Uterus (tissue), 4 donors: ENCODE data around the gene KLHL3. TPM values are rescaled to one million over a fixed set of nuclear protein-coding genes. Genes with fewer than 3 reads are reported as not detected.

Experiments
- DNase-seq, 2 donors: peaks; one replicate each; pipeline ENCODE4 v3.0.0-alpha.2; 2019 to 2020
- H3K27ac ChIP-seq, 2 donors: fragments of 200-600 bp; sonication (generic); 1 replicate in 1 of 2; 2 replicates in 1 of 2; pipeline ENCODE4 v1.5.1; 2016 to 2018
- H3K27me3 ChIP-seq, 2 donors: fragments of 200-600 bp; sonication (generic); one replicate each; pipeline ENCODE4 v1.5.1; 2018 to 2019; ENCODE audit warnings: control low read depth in 1 of 2
- H3K36me3 ChIP-seq, 2 donors: fragments of 200-600 bp; sonication (generic); one replicate each; pipeline ENCODE4 v1.5.1; 2019; ENCODE audit warnings: control low read depth in 1 of 2
- H3K4me1 ChIP-seq, 2 donors: fragments of 200-600 bp; sonication (generic); one replicate each; pipeline ENCODE4 v1.5.1; 2018 to 2019; ENCODE audit warnings: control low read depth in 1 of 2
- H3K4me3 ChIP-seq, 2 donors: fragments of 200-600 bp; sonication (generic); 1 replicate in 1 of 2; 2 replicates in 1 of 2; pipeline ENCODE4 v1.5.1; 2018 to 2019; ENCODE audit warnings: mild to moderate bottlenecking in 1 of 2
- H3K9me3 ChIP-seq, 2 donors: fragments of 200-600 bp; sonication (generic); one replicate each; pipeline ENCODE4 v1.5.1; 2019; ENCODE audit warnings: control low read depth in 1 of 2
- POLR2A ChIP-seq, 2 donors: fragments of 450-650 bp; IDR thresholded peaks; one replicate each; pipeline ENCODE4 v1.6.1; 2016; ENCODE audit warnings: antibody characterized with exemption in 2 of 2, mild to moderate bottlenecking in 1 of 2, moderate library complexity in 1 of 2
- intact Hi-C: fragments of 100-400 bp; cut with DNase I; formaldehyde crosslinking; loops from one replicate; pipeline ENCODE4 v1.15.1; 2023; ENCODE audit warnings: low total_unique reads
- total RNA-seq, 4 donors: library from RNA; depleted of rRNA in 3 of 4; stranded (reverse); fragments of >200 nt in 3 of 4; gene quantifications; one replicate each; pipeline versions ENCODE4 v1.1.0 to v1.2.4, GENCODE V29; 2014 to 2023
- TF ChIP-seq, protein P1 (sequence below), 4 experiments: fragments of 200-600 bp in 2 of 4; fragments of 450-650 bp in 2 of 4; sonication (generic) in 2 of 4; IDR thresholded peaks; one replicate each; pipeline ENCODE4 v1.5.1; 2016 to 2019; ENCODE audit warnings: antibody characterized with exemption in 4 of 4, mild to moderate bottlenecking in 2 of 4, moderate library complexity in 1 of 4
- donor health status: DM: yes; HTN: yes; CAD: no.

The KLHL3 gene
- total RNA-seq, 4 donors from 2014 or later, result 3.1 to 21.8 (median 8.9) TPM

- Histone ChIP-seq H3K27ac (no peak overlapping the region), H3K27me3 (no peaks in the 10 kb centered on the region), H3K4me3 (no peak overlapping the region), H3K36me3 (no peaks in the 10 kb centered on the region), H3K9me3 (no peaks in the 10 kb centered on the region), H3K4me1 (no peaks in the 10 kb centered on the region)
- intact Hi-C loops, result no loop called here
- no peak for TF ChIP-seq POLR2A (IDR thresholded peaks at IDR 0.05)
- TF ChIP-seq, protein P1, sequence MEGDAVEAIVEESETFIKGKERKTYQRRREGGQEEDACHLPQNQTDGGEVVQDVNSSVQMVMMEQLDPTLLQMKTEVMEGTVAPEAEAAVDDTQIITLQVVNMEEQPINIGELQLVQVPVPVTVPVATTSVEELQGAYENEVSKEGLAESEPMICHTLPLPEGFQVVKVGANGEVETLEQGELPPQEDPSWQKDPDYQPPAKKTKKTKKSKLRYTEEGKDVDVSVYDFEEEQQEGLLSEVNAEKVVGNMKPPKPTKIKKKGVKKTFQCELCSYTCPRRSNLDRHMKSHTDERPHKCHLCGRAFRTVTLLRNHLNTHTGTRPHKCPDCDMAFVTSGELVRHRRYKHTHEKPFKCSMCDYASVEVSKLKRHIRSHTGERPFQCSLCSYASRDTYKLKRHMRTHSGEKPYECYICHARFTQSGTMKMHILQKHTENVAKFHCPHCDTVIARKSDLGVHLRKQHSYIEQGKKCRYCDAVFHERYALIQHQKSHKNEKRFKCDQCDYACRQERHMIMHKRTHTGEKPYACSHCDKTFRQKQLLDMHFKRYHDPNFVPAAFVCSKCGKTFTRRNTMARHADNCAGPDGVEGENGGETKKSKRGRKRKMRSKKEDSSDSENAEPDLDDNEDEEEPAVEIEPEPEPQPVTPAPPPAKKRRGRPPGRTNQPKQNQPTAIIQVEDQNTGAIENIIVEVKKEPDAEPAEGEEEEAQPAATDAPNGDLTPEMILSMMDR (IDR thresholded peaks at IDR 0.05), result no peak
- DNase-seq, result no peak
Measured at GRCh38 chr5:137669811-137670210, 66.1 kb downstream of the KLHL3 start.

DNA sequence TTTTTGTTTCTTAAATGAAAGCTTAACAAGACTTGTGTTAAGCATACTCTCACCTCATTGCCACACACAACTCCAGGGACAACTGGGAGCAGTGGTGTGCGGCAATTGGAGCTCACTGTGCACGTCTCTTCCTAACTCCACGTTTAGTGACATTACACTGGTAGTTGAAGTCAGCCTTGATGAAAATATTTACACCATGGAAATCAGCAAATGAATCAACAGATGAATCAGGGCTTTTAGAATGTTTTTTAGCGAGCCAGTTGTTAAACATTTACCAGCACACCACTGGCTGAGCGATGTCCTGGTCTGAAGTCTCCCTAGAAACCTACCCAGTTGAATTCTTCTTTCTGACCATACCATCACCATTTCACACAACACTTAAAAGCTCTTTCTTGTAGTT is 67.3 kb downstream of the KLHL3 start:
- H3K27ac ChIP-seq, result no peak overlapping the region
- no peak for DNase-seq
- H3K36me3 ChIP-seq, result no peaks in the 10 kb centered on the region
- intact Hi-C loops, result no loop called here
- H3K4me1 ChIP-seq, result no peaks in the 10 kb centered on the region
- no peaks in the 10 kb centered on the region for H3K27me3 ChIP-seq
- TF ChIP-seq, protein P1 (IDR thresholded peaks at IDR 0.05), result no peak
- no peak for TF ChIP-seq POLR2A (IDR thresholded peaks at IDR 0.05)
- no peak overlapping the region for H3K4me3 ChIP-seq
- H3K9me3 ChIP-seq, result no peaks in the 10 kb centered on the region

DNA sequence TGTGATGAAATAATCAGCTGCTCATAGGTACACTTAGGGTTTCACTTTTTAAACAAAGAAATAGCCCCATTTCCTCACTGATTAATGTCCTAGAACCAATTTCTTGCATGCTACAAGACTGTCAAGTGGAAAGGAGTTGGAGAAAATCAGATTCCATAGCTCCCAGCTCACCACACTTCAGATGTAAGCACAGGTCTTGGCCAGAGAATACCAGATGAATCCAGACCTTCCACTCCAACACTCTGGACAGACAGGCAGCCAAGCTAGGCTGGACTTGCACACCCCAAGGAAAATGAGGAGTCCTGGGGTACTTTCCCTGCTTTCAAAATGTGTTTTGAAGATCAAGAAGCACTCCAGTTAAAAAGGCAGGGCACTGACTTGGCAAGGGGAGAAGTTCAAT is 68.5 kb downstream of the KLHL3 start:
- no peak for DNase-seq
- H3K27ac ChIP-seq, result peak overlapping the region in 1 of 2 donors; percentile 4

DNA sequence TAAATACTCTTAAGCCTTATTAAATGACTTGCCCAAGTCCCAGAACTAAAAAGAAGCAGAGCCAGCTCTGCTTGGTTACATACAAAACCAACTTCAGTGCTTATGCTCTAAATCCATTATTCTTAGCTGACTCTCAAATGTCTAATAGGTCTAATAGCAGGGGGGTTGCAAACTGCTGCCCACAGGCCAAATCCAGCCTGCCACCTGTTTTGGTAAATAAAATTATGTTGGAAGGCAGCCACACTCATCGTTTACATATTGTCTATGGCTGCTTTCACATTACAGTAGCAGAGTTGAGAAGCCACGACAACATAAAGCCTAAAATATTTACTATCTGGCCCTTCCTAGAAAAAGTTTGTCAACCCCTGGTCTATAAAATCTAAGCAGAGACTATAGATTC is 69.0 kb downstream of the KLHL3 start:
- intact Hi-C loops, result no loop called here
- H3K27ac ChIP-seq, result peak overlapping the region in 1 of 2 donors; percentile 4
- H3K36me3 ChIP-seq, result no peaks in the 10 kb centered on the region
- TF ChIP-seq, protein P1 (IDR thresholded peaks at IDR 0.05), result no peak
- no peak for TF ChIP-seq POLR2A (IDR thresholded peaks at IDR 0.05)
- H3K4me1 ChIP-seq, result no peaks in the 10 kb centered on the region
- no peaks in the 10 kb centered on the region for H3K27me3 ChIP-seq
- DNase-seq, result no peak
- no peak overlapping the region for H3K4me3 ChIP-seq
- no peaks in the 10 kb centered on the region for H3K9me3 ChIP-seq

More for the DNA sequence above, 68.5 kb downstream of the KLHL3 start:
- Histone ChIP-seq H3K36me3 (no peaks in the 10 kb centered on the region), H3K4me1 (no peaks in the 10 kb centered on the region), H3K4me3 (no peak overlapping the region), H3K9me3 (no peaks in the 10 kb centered on the region), H3K27me3 (no peaks in the 10 kb centered on the region)
- TF ChIP-seq, protein P1 (IDR thresholded peaks at IDR 0.05), result no peak
- TF ChIP-seq POLR2A (IDR thresholded peaks at IDR 0.05), result no peak
- intact Hi-C loops, result no loop called here

- no peak overlapping the region for H3K4me3 ChIP-seq
- H3K36me3 ChIP-seq, result no peaks in the 10 kb centered on the region
- intact Hi-C loops, result no loop called here
- H3K27ac ChIP-seq, result peak overlapping the region in 1 of 2 donors; percentile 4
- H3K4me1 ChIP-seq, result no peaks in the 10 kb centered on the region
- no peaks in the 10 kb centered on the region for H3K27me3 ChIP-seq
- no peak for TF ChIP-seq POLR2A (IDR thresholded peaks at IDR 0.05)
- TF ChIP-seq, protein P1 (IDR thresholded peaks at IDR 0.05), result no peak
- no peaks in the 10 kb centered on the region for H3K9me3 ChIP-seq
- no peak for DNase-seq
Measured at GRCh38 chr5:137666461-137666850, 69.4 kb downstream of the KLHL3 start.
